GM20000 (cell line): Measurements from ENCODE around the gene RNF39.
"Not testable (repeated sequence)": the region's sequence is repeated elsewhere in the genome, so short reads cannot be mapped to it uniquely, and the experiment has no call there.

Experiments
- DNase-seq: peaks from one replicate; pipeline ENCODE4 v3.0.0; 2012; ENCODE audit warnings: low spot score
- TF ChIP-seq, protein P1 (sequence below): IDR thresholded peaks from 2 replicates; pipeline ENCODE4 v1.5.1; 2012; ENCODE audit warnings: mild to moderate bottlenecking, control low read depth; ENCODE audit errors: extremely low read depth, missing control alignments

The RNF39 gene, protein sequence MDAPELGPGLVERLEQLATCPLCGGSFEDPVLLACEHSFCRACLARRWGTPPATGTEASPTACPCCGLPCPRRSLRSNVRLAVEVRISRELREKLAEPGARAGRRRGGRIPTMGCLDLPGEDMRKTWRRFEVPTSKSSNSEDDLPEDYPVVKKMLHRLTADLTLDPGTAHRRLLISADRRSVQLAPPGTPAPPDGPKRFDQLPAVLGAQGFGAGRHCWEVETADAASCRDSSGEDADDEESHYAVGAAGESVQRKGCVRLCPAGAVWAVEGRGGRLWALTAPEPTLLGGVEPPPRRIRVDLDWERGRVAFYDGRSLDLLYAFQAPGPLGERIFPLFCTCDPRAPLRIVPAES

DNA sequence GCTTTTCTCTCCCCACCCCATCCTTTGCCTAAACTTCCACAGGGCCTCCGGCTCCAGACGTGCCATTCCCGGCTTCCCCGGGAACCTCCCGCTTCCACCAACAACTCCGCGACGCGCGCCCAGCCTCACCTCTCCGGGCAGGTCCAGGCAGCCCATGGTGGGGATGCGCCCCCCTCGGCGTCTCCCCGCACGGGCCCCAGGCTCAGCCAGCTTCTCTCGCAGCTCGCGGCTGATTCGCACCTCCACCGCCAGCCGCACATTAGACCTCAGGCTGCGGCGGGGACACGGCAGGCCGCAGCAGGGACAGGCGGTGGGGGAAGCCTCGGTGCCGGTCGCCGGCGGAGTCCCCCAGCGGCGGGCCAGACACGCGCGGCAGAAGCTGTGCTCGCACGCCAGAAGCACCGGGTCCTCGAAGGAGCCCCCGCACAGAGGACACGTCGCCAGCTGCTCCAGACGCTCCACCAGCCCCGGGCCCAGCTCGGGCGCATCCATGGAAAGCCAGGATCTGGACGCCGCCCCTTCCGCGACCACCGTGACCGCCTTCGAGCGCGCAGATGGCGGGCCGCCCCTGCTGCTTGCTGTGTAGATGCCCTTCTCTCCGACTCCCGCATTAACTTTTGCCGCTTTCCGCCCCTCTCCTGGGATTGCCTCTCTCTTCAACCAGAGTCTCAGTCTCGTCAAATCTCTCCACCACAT is at the start of gene RNF39:
Gene RNF39, minus strand, starts transcription at position 676 of the 696 bp plus-strand sequence. Its CDS starts 184 bp downstream, at position 492.
- TF ChIP-seq, protein P1, sequence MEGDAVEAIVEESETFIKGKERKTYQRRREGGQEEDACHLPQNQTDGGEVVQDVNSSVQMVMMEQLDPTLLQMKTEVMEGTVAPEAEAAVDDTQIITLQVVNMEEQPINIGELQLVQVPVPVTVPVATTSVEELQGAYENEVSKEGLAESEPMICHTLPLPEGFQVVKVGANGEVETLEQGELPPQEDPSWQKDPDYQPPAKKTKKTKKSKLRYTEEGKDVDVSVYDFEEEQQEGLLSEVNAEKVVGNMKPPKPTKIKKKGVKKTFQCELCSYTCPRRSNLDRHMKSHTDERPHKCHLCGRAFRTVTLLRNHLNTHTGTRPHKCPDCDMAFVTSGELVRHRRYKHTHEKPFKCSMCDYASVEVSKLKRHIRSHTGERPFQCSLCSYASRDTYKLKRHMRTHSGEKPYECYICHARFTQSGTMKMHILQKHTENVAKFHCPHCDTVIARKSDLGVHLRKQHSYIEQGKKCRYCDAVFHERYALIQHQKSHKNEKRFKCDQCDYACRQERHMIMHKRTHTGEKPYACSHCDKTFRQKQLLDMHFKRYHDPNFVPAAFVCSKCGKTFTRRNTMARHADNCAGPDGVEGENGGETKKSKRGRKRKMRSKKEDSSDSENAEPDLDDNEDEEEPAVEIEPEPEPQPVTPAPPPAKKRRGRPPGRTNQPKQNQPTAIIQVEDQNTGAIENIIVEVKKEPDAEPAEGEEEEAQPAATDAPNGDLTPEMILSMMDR, result no peak
- DNase-seq, result no peak

DNA sequence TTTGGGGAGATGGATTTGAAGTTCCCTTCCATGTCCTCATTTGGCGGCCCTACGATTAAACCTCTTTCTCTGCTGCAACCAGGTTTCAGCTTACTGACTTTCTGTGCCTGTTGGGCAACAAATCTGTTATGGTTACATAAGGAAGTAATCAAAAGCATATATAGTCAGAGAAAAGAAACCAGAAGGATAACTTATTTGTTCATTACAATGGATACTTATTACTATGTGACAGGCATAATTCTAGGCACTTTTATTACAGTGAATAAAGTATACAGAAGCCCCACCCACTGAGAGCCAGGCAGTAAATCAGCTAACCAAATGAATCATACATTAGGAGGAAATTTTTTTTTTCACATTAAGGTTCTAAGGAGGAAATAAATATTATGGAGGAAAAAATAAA is 46.9 kb upstream of the RNF39 start:
- no peak for DNase-seq
- TF ChIP-seq, protein P1, result no peak

DNA sequence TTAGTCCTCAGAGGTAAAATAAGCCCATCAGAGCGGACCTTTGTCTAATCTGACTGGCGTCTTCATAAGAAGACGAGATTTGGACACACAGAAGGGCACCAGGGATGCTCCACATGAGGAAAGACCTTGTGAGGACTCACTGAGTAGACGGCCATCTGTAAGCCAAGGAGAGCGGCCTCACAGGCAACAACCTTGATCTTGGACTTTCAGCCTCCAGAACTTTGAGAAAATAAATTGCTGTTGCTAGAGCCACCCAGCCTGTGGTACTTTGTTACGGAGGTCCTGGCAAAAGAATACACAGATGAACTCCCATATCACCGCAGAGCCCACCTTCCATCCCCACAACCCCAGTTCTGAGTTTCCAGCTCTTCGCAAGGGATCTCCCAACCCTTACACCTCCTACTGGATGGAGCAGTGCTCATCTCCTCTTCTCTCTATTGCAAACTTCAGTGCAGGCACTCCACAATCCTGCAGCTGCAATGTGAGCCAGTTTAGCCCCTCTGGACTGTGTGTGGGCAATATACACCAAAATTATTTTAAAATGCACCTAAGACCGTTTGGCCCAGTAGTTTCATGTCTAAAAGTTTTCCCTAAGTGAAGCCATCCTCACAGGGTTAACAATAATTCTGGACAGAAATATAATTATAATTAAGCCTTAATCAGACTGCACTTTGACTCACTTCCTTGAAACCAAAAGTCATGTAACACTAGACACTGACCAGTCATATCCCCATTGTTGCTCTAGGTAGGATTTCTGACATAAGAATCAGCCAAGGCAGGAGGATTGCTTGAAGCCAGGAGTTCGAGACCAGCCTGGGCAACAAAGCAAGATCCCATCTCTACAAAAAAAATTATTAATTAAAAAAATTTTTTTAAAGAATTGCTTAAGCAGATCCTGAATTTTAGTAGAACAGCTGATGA is 46.1 kb upstream of the RNF39 start:
- TF ChIP-seq, protein P1, result no peak
- no peak for DNase-seq

DNA sequence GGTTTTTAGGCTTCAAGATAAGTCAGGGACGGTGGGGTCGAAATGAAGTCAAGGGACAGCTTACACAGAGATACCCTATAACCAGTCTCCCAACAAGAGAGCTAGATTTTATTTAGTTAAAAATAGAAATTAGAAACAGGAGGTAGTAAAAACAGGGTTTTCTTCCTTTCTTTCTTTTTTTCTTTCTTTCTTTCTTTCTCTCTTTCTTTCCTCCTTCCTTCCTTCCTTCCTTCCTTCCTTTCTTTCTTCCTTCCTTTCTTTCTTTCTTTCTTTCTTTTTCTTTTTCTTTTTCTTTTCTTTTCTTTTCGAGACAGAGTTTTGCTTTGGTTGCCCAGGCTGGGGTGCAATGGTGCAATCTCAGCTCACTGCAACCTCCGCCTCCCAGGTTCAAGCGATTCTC is 43.1 kb upstream of the RNF39 start:
- DNase-seq, result not testable (repeated sequence)

DNA sequence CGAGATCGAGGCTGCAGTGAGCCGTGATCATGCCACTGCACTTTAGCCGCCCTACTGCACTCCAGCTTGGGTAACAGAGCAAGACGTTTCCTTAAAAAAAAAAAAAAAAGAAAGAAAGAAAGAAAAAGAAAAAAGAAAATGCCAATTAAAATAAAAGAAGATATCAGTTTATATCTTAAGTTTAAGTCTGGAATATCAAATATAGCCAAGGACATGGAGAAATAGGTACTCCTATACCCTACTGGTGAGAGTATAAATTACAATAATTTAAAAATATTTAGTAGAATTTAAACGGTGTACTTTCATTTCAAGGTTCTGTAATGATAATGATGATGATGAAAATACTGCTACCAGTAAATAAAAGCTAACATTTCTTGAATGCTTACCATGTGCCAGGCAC is 41.2 kb upstream of the RNF39 start:
- DNase-seq, result no peak
- TF ChIP-seq, protein P1, result no peak

DNA sequence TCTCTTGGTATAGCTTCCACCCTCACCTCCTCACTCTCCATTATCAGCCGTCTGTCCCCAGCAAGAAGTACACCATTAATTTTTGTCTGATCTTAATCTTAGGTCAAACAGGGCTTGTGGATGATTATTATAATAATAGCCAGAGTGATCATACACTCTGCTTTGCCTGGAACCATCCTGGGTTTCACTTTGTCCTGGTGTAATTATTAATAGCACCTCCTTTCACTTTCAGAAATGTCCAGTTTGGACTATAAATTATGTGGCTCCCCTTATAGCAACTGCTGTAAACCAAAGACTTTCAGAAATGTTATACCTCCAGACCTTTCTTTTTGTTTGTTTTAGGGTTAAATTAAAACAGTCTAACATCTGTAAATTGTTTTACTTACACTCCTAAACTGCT is 38.3 kb upstream of the RNF39 start:
- no peak for DNase-seq
- TF ChIP-seq, protein P1, result no peak

DNA sequence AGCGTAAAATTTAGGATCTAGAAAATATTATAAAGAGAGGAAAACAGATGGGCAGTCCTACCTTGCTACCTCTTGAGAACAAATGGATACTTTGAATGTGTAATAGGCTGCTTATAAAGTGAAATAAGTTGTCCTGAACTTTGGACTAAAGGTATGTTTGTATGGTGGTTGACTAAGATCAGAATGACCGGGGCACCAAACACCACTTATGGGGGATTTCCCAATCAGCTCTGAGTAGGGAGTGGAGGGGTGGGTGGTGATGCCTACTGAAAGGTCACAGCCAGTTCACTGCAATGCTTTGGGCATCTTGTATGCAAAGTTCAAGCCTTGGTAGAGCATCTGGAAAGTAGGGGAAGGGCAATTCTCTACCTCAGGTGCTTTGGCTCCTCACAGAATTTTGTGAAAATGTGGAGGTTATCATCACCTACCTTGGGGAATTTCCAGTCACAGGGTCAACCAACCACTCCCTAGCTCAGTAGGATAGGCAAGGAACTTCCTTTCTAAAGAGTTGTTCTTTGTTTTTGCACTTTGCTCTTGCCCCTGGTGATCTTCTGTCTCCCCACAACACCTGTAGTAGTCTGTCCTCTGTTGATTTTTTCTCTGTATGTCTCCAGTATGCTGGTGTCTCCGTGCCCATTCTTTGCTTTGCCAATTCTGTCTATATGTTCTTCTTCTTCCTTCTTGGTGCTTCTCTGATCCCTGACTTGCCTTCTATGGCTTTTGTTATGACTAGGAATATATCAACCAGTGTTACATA is 37.6 kb upstream of the RNF39 start, which contains the start of gene TRIM31:
Gene TRIM31, minus strand, starts transcription at position 88 of the 757 bp plus-strand sequence. CDS start 285 bp downstream, outside the sequence.
- DNase-seq, result peak; percentile 36
- TF ChIP-seq, protein P1, result no peak
